Coronary artery (tissue), 2 donors: ENCODE measurements around the gene CAMTA1.

Experiments used
- DNase-seq: peaks from one replicate; pipeline ENCODE4 v3.0.0-alpha.2; 2017; ENCODE audit warnings: low spot score
- H3K27ac ChIP-seq, 2 donors: fragments of 200-600 bp; sonication (generic); one replicate each; pipeline ENCODE4 v1.5.1; 2016 to 2019
- H3K4me3 ChIP-seq: fragments of 200-600 bp; sonication (generic); 2 replicates; pipeline ENCODE4 v1.5.1; 2016; ENCODE audit warnings: mild to moderate bottlenecking, moderate library complexity
- TF ChIP-seq, protein P1 (sequence below): fragments of 200-600 bp; sonication (generic); IDR thresholded peaks from one replicate; pipeline ENCODE4 v1.5.1; 2019; ENCODE audit warnings: antibody characterized with exemption

Gene CAMTA1

DNA sequence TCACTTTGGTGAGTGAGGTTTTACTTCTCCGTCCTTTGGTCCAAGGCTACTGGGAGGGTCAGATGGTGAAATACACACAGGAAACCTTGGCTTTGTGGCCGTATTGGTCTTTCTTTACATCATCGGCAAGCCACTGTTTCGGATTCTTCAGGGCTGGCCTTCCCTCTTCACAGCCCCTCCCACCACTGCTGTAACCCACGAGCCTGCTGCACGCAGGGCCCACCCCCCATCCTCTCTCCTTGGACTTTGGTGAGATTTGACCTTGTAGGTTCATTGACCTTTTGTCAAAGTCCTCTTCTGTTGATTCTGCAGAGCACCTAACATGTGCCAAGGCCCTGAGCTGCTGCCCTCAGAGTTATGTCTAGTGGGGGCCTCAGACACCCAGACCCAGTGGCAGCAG lies 328.6 kb downstream of the CAMTA1 start:
- TF ChIP-seq, protein P1, sequence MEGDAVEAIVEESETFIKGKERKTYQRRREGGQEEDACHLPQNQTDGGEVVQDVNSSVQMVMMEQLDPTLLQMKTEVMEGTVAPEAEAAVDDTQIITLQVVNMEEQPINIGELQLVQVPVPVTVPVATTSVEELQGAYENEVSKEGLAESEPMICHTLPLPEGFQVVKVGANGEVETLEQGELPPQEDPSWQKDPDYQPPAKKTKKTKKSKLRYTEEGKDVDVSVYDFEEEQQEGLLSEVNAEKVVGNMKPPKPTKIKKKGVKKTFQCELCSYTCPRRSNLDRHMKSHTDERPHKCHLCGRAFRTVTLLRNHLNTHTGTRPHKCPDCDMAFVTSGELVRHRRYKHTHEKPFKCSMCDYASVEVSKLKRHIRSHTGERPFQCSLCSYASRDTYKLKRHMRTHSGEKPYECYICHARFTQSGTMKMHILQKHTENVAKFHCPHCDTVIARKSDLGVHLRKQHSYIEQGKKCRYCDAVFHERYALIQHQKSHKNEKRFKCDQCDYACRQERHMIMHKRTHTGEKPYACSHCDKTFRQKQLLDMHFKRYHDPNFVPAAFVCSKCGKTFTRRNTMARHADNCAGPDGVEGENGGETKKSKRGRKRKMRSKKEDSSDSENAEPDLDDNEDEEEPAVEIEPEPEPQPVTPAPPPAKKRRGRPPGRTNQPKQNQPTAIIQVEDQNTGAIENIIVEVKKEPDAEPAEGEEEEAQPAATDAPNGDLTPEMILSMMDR: no peak
- H3K27ac ChIP-seq: no peak overlapping the region
- H3K4me3 ChIP-seq: no peak overlapping the region
- no peak for DNase-seq

DNA sequence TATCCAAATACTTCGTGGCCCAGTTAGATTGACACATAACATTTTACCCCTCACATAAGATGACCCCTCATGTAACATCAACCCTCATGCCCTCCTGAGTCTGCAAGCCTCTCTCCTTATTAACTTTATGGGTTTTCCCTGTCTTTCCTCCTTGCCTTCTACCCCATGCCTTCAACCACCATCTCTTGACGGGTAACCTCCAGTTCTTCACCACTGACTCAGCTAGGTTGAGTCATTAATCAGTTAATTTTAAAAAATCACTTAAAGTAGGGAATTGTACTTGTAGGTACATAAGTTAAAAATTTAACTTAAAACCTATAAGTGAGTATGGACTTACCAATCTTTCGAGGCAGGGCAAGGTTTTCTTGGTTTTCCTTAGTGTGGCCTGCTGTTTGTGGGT lies 330.7 kb downstream of the CAMTA1 start:
- Histone ChIP-seq H3K4me3 (no peak overlapping the region), H3K27ac (no peak overlapping the region)
- TF ChIP-seq, protein P1: no peak
- no peak for DNase-seq

DNA sequence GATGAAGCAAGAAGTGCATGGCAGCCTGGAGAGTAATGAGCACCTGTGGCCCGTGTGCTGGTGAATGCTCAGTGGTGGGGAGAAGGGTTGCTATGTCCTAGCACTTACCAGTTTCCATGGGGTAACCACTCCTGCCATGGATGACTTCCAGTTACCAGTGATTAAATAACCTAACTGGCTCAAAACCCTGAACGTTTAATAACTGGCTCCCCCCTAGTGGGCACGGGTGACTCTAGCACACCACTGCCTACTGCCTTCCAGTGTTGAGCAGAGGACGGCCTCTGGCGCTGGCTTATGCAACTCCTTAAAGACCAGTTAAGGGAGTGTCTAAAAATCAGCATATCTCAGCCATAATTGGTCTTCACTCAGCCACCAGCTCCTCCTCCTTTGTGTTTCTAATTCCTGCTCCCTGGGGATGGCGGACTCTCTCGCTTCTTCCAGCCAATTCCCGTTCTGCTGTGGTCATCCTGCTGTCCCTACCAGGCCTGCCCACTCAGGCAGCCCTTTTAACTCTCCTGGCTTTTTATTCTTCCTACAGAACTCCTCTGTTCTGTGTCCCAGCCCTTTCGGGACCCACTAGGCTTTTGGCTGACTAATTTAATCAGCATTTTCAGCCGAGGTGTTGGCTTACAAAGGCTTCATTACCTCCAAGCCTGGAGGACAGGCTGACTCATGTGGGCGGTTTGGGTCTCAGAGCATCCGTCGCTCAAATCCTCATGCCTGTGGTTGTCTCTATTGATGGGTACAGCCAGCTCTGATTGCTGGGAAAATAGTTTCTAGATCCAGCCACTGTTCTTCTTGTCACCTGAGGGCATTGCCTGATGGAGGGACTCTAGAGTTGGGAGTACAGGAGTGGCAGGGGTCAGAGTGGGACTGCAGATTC lies 332.4 kb downstream of the CAMTA1 start:
- DNase-seq: no peak
- TF ChIP-seq, protein P1: no peak
- Histone ChIP-seq H3K4me3 (no peak overlapping the region), H3K27ac (no peak overlapping the region)

DNA sequence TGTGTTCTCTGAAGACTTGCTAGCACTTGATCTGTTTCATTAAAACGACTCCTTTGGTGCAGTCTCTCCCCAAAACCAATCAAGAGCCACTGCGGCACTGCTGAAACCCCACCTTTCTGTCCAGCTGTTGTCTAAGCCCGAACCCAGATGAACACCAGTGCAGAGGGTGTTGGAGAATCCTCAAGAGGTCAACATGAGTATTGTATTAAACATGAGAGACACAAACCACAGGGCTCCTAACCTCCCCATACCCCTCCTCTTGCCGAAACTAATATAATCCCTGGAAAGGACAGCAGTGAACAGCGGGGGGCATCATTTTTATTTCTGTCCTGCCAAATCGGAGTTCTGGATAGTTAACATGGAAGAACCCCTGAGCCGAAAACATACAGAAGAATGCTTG lies 333.9 kb downstream of the CAMTA1 start:
- TF ChIP-seq, protein P1: no peak
- DNase-seq: no peak
- H3K27ac ChIP-seq: no peak overlapping the region
- no peak overlapping the region for H3K4me3 ChIP-seq

DNA sequence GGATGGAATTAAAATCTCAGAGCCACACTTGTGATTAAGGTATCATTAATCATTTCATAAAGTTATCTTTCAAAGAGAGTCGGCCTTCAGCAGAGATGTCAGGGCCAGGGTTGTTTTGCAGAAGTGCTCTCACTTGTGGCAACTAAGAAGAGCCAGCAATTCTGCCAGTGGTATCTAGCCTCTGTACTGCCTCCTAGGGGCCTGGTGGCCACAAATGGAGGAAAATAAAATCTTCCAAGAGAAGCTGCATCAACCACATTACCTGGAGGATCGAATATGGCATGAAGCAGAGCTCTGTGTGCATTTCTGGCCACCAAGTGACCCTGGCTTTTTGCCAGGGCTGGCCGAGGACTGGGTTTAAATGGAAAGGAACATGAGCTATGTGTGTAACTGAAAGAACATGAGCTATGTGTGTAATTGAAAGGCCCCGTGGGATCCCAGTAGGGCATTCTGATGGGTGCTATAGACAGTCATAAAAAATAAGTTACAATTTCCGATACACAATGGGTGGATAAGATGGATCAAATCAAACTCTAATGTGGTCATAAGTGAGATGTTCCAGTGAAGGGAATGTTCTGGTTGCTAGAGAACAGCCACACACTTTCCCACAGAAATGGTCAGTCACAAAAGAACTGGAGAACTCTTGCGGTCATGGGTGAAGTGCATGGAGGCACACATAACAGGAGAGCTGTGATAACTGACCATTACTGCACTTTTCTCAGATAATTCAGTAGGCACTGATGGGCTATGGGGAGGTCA lies 335.8 kb downstream of the CAMTA1 start:
- Histone ChIP-seq H3K4me3 (no peak overlapping the region), H3K27ac (no peak overlapping the region)
- TF ChIP-seq, protein P1: no peak
- no peak for DNase-seq

DNA sequence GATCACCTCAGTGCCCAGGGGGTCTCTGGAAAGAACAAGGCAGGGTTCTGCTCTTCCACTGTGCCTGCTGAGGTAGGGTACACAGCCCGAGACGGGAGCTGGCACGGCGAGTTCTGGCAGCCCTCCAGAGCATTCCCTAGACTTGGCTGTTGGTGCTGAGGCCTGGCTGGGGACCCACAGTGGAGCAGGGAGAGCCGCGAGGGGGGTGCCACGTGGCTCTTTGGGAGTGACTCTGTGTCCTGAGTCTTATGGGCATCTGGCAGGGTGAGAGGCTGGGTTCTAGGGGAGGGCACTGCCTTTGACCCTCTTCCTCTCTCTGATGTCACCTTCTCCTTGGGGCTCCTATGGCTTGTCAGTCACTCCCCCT lies 336.4 kb downstream of the CAMTA1 start:
- H3K27ac ChIP-seq: no peak overlapping the region
- no peak overlapping the region for H3K4me3 ChIP-seq
- TF ChIP-seq, protein P1: no peak
- DNase-seq: no peak
